Vagina (tissue), 2 donors: ENCODE results near the gene TEX51.

Source experiments
- CTCF ChIP-seq, 3 experiments: fragments of 450-650 bp in 2 of 3; fragments of 200-600 bp in 1 of 3; sonication (generic) in 1 of 3; IDR thresholded peaks; one replicate each; pipeline ENCODE4 v1.5.1; 2017 to 2019; ENCODE audit warnings: antibody characterized with exemption in 3 of 3, mild to moderate bottlenecking in 2 of 3, moderate library complexity in 2 of 3
- POLR2A ChIP-seq, 2 donors: fragments of 450-650 bp; IDR thresholded peaks; one replicate each; pipeline ENCODE4 v1.6.1; 2017; ENCODE audit warnings: antibody characterized with exemption in 2 of 2, mild to moderate bottlenecking in 2 of 2, moderate library complexity in 2 of 2
- POLR2AphosphoS5 ChIP-seq, 2 donors: sonication (generic); formaldehyde crosslinking; IDR thresholded peaks; one replicate each; pipeline ENCODE4 v1.9.0; 2017; ENCODE audit warnings: antibody characterized with exemption in 2 of 2, mild to moderate bottlenecking in 2 of 2, low read depth in 1 of 2; ENCODE audit not compliant: insufficient read depth in 1 of 2

- TF ChIP-seq CTCF (IDR thresholded peaks at IDR 0.05) (no peak), POLR2AphosphoS5 (IDR thresholded peaks at IDR 0.05; ENCODE audit: insufficient read depth in 1 of 2, low read depth in 1 of 2) (no peak), POLR2A (IDR thresholded peaks at IDR 0.05) (no peak)
These were observed 4.2 kb downstream of the TEX51 start for GRCh38 chr2:126902859-126903258.
